ENCODE measurements around the gene CALML6. TPM values are rescaled to one million over a fixed set of nuclear protein-coding genes. Genes with fewer than 3 reads are reported as not detected.
A peak's percentile ranks its signal among the peaks of the same experiment; 100 is the strongest.

The CALML6 gene
- total RNA-seq, 1 donor from 2014 or later, result 2.3 TPM

DNA sequence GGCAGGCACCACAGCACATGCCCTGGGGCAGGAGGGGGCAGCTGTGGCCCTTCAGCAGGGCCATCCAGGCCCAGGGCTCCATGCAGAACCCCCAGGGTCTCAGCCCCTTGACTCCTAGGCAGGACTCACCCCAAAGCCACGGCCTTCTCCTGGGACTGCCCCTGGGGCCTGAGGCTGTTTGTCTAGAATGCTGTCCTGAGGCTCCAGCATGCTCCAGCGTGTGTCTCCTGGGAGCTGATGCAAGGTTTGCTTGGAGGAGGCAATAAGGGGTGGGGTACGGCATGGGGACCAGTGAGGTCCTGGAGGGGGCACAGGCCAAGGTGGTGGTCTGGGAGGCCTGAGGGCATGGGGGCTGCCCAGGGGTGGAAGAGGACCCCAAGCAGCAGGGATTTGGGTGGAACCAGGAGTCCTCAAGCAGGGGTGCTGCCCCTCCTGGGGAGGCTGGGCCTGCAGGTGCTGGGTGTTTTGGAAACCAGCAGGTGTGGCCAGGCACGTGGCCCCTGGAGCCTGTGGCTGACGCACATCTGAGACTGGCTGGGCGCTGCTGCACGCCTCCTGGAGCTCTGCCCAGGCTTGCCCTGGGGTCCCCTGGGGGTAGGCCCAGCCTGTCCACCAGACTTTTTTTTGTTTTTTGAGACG is 7.8 kb upstream of the CALML6 start:
- DNase-seq (ENCODE audit: low spot score), result no peak
- Mint-ChIP-seq H3K4me3 (ENCODE audit: unreplicated experiment) (peak overlapping the region; percentile 68), H3K36me3 (ENCODE audit: low read depth) (no peaks in the 10 kb centered on the region), H3K27ac (ENCODE audit: unreplicated experiment) (peak overlapping the region; percentile 90), H3K27me3 (ENCODE audit: low read depth) (no peaks in the 10 kb centered on the region), H3K4me1 (ENCODE audit: low read depth) (peaks cover 29% of the 10 kb centered on the region), H3K9me3 (ENCODE audit: low read depth) (no peaks in the 10 kb centered on the region)
- no peak for TF ChIP-seq CTCF (IDR thresholded peaks at IDR 0.05)

- peaks cover 29% of the 10 kb centered on the region for H3K4me1 Mint-ChIP-seq (ENCODE audit: low read depth)
Measured at GRCh38 chr1:1908506-1908791, 6.6 kb upstream of the CALML6 start.

DNA sequence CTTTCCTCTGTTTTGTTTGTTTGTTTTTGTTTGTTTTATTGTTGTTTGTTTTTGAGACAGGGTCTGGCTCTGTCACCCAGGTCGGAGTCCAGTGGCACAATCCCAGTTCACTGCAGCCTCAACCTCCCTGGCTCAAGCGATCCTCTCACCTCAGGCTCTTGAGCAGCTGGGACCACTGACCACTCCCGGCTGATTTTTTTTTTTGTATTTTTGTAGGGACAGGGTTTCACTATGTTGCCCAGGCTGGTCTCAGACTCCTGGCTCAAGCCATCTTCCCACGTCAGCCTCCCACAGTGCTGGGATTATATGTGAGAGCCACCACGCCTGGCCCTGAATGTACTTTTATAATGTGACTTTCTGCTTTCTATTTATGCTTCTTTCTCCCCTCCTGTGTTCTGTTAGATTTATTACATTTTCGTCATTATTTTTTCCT is 5.0 kb upstream of the CALML6 start:
- Mint-ChIP-seq H3K27me3 (ENCODE audit: low read depth) (no peaks in the 10 kb centered on the region), H3K4me1 (ENCODE audit: low read depth) (peaks cover 29% of the 10 kb centered on the region), H3K4me3 (ENCODE audit: unreplicated experiment) (peak overlapping the region; percentile 77), H3K27ac (ENCODE audit: unreplicated experiment) (no peak overlapping the region), H3K36me3 (ENCODE audit: low read depth) (no peaks in the 10 kb centered on the region), H3K9me3 (ENCODE audit: low read depth) (no peaks in the 10 kb centered on the region)
- no peak for DNase-seq (ENCODE audit: low spot score)
- TF ChIP-seq CTCF (IDR thresholded peaks at IDR 0.05), result no peak

More at GRCh38 chr1:1908506-1908791, 6.6 kb upstream of the CALML6 start:
- Mint-ChIP-seq H3K9me3 (ENCODE audit: low read depth) (no peaks in the 10 kb centered on the region), H3K36me3 (ENCODE audit: low read depth) (no peaks in the 10 kb centered on the region), H3K27me3 (ENCODE audit: low read depth) (no peaks in the 10 kb centered on the region), H3K4me3 (ENCODE audit: unreplicated experiment) (peak overlapping the region; percentile 68), H3K27ac (ENCODE audit: unreplicated experiment) (peak overlapping the region; percentile 90)
- no peak for TF ChIP-seq CTCF (IDR thresholded peaks at IDR 0.05)
- DNase-seq (ENCODE audit: low spot score), result peak; percentile 92

GRCh38 chr1:1910651-1911331 is 4.3 kb upstream of the CALML6 start:
- H3K9me3 Mint-ChIP-seq (ENCODE audit: low read depth), result no peaks in the 10 kb centered on the region
- DNase-seq (ENCODE audit: low spot score), result no peak
- no peaks in the 10 kb centered on the region for H3K27me3 Mint-ChIP-seq (ENCODE audit: low read depth)
- H3K4me3 Mint-ChIP-seq (ENCODE audit: unreplicated experiment), result peak overlapping the region; percentile 77
- H3K27ac Mint-ChIP-seq (ENCODE audit: unreplicated experiment), result no peak overlapping the region
- H3K4me1 Mint-ChIP-seq (ENCODE audit: low read depth), result peaks cover 29% of the 10 kb centered on the region
- H3K36me3 Mint-ChIP-seq (ENCODE audit: low read depth), result no peaks in the 10 kb centered on the region
- no peak for TF ChIP-seq CTCF (IDR thresholded peaks at IDR 0.05)

DNA sequence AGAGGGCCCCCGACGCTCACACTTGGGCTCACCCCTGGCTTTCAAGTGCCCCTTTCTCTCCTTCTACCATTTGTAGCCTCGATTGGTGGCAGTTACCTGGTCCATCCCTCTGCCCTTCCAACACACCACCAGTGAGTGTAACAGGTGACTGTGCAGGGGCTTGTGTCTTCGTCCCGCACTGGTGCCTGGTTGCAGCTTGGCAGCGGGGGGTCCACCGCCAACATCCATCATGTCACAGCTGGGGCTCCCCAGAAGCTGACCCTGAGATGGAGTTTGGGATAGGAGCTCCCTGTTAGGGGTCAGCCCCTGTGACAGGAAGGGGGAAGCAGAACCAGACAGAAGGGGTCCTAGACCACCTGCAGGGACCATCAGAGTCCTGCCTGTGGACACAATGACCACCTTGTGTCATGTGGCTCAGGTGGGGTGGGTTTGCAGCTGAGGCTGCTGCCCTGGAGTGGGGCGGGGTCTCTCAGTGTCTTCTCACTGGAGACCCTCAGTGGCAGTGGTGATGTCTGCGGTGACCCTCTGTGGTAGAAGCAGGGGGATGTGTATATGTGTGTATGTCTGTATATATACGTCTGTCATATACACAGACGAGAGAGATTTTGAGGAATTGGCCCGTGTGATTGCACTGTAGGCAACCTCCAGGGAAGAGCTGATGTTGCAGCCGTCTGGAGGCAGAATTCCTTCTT is 3.6 kb upstream of the CALML6 start:
- H3K27me3 Mint-ChIP-seq (ENCODE audit: low read depth), result no peaks in the 10 kb centered on the region
- H3K27ac Mint-ChIP-seq (ENCODE audit: unreplicated experiment), result no peak overlapping the region
- H3K36me3 Mint-ChIP-seq (ENCODE audit: low read depth), result no peaks in the 10 kb centered on the region
- no peak for DNase-seq (ENCODE audit: low spot score)
- peaks cover 22% of the 10 kb centered on the region for H3K4me1 Mint-ChIP-seq (ENCODE audit: low read depth)
- H3K9me3 Mint-ChIP-seq (ENCODE audit: low read depth), result no peaks in the 10 kb centered on the region
- no peak for TF ChIP-seq CTCF (IDR thresholded peaks at IDR 0.05)
- peak overlapping the region; percentile 12 for H3K4me3 Mint-ChIP-seq (ENCODE audit: unreplicated experiment)

Data from chondrocyte (in vitro differentiated cells).